Mucosa of descending colon (tissue), 3 donors: Measurements from ENCODE around the gene ABCG4. TPM values are rescaled to one million over a fixed set of nuclear protein-coding genes. Genes with fewer than 3 reads are reported as not detected.
"Not testable (repeated sequence)": the region's sequence is repeated elsewhere in the genome, so short reads cannot be mapped to it uniquely, and the experiment has no call there.

Source experiments
- ATAC-seq: fragments of 200-7000 bp; cut with Tn5 transposase; one replicate; pipeline ENCODE4 v1.9.1; 2020; ENCODE audit warnings: mild to moderate bottlenecking, moderate library complexity
- DNase-seq, 3 donors: peaks; one replicate each; pipeline ENCODE4 v3.0.0-alpha.2; 2020
- H3K36me3 ChIP-seq: fragments of 200-600 bp; one replicate; pipeline ENCODE4 v1.8.0; 2021; ENCODE audit warnings: low read depth, mild to moderate bottlenecking
- H3K4me1 ChIP-seq: fragments of 200-600 bp; one replicate; pipeline ENCODE4 v1.8.0; 2021; ENCODE audit warnings: low read depth, mild to moderate bottlenecking
- H3K4me3 ChIP-seq: fragments of 200-600 bp; one replicate; pipeline ENCODE4 v1.8.0; 2021; ENCODE audit warnings: mild to moderate bottlenecking
- H3K9me3 ChIP-seq: fragments of 200-600 bp; one replicate; pipeline ENCODE4 v1.8.0; 2021; ENCODE audit warnings: mild to moderate bottlenecking
- intact Hi-C, 2 donors: fragments of 100-400 bp; cut with DNase I in 1 of 2; cut with micrococcal nuclease in 1 of 2; formaldehyde crosslinking; loops; one replicate each; pipeline versions ENCODE4 v1.11.0 to v1.11.1; 2022; cut with DNase I, micrococcal nuclease
- total RNA-seq, 3 donors: library from RNA; stranded (reverse); fragmentation: NEBNext Ultra II Directional in 2 of 3; extraction: Animal tissue kit (Norgen Biotek cat#: 25700) in 2 of 3; gene quantifications; one replicate each; pipeline versions ENCODE4 v1.2.1 to v1.2.4, GENCODE V29; 2021 to 2023
- TF ChIP-seq, protein P1 (sequence below): fragments of 200-600 bp; IDR thresholded peaks from one replicate; pipeline ENCODE4 v1.8.0; 2022; ENCODE audit warnings: antibody characterized with exemption, mild to moderate bottlenecking
- donor health status: DM: no; HTN: no; CAD: no; lungs with moderate emphysema.
- donor health status: DM: no; HTN: no; CAD: no.
- donor health status: DM: no; HTN: yes; CAD: no.

Gene ABCG4
- total RNA-seq, 3 donors from 2014 or later, result 0.07 to 0.85 TPM; not detected in 1

DNA sequence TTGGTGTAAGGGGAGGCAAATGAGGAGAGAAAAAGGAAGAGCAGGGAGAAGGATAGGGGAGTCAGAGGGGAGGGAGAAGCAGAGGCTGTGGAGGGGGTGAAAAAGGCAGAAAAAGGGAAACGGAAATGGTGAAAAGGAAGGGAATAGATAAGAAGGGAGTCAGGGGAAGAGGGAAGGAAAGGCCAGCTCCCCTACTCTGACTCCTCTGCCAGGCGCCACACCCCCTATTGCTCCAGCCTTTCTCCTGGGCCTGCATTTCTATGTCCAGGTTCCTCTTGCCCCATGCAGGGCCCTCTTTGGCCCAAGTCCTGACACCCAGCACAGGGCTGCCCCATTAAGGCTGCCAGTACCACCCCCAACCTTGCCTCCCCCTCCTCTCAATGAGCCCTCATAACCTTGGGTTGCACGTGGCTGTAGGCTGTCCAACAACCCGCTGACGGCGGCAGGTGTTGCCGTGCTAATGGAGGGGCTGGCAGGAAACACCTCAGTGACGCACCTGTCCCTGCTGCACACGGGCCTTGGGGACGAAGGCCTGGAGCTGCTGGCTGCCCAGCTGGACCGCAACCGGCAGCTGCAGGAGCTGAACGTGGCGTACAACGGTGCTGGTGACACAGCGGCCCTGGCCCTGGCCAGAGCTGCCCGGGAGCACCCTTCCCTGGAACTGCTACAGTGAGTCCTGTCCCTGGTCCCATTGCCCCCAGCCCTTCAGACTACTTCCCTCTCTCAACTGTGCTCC, 33.0 kb downstream of the ABCG4 start:
- no peak for ATAC-seq
- H3K36me3 ChIP-seq, result no peaks in the 10 kb centered on the region
- TF ChIP-seq, protein P1, sequence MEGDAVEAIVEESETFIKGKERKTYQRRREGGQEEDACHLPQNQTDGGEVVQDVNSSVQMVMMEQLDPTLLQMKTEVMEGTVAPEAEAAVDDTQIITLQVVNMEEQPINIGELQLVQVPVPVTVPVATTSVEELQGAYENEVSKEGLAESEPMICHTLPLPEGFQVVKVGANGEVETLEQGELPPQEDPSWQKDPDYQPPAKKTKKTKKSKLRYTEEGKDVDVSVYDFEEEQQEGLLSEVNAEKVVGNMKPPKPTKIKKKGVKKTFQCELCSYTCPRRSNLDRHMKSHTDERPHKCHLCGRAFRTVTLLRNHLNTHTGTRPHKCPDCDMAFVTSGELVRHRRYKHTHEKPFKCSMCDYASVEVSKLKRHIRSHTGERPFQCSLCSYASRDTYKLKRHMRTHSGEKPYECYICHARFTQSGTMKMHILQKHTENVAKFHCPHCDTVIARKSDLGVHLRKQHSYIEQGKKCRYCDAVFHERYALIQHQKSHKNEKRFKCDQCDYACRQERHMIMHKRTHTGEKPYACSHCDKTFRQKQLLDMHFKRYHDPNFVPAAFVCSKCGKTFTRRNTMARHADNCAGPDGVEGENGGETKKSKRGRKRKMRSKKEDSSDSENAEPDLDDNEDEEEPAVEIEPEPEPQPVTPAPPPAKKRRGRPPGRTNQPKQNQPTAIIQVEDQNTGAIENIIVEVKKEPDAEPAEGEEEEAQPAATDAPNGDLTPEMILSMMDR, result no peak
- H3K9me3 ChIP-seq, result no peaks in the 10 kb centered on the region
- H3K4me1 ChIP-seq, result peaks cover 4% of the 10 kb centered on the region
- intact Hi-C loops, result loop anchor here in 1 of 2 donors (10.0 kb wide), 1 partner anchor 47 kb away; no protein-coding TSS in a partner anchor
- DNase-seq, result no peak
- H3K4me3 ChIP-seq, result no peak overlapping the region

DNA sequence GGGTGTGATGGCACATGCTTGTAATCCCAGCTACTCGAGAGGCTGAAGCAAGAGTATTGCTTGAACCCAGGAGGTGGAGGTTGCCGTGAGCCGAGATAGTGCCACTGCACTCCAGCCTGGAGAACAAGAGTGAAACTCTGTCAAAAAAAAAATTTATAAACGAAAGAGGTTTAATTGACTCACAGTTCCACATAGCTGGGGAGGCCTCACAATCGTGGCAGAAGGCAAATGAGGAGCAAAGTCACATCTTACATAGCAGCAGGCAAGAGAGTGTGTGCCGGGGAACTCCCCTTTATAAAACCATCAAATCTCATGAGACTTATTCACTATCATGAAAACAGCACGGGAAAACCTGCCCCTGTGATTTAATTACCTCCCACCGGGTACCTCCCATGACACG, 35.5 kb downstream of the ABCG4 start:
- H3K4me3 ChIP-seq, H3K36me3 ChIP-seq, H3K9me3 ChIP-seq, DNase-seq, ATAC-seq: not testable (repeated sequence)
- intact Hi-C loops, result loop anchor here in 1 of 2 donors (10.0 kb wide), 1 partner anchor 50 kb away; no protein-coding TSS in a partner anchor
- H3K4me1 ChIP-seq, result peaks cover 12% of the 10 kb centered on the region

DNA sequence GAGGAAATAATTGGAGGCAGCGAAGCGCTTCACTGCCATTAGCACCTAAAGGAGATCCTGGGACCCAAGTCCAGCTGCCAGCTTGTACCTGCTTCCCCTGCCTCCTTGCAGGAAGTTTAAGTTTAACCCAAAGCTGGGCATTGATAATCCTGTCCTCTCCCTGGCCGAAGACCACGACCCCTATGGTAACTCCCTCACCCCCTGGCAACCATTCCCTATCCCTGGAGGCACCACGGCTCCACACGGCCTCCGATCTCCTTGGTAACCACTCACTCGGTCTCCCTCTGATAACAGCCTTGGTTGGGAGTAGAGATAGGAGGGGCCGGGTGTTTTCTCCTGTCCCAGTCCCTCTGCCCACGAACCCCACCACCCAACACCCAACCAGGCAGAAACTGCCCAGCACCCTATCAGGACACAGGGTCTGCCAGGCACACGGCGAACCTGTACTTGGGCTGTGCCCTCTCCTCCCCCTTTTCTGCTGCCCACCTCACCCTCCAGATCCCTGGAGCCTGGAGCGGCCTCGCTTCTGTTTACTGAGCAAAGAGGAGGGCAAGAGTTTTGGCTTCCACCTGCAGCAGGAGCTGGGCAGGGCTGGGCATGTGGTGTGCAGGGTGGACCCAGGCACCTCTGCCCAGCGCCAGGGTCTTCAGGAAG, 37.3 kb downstream of the ABCG4 start:
- Histone ChIP-seq H3K4me1 (peaks cover 14% of the 10 kb centered on the region), H3K4me3 (peak overlapping the region; percentile 24), H3K9me3 (no peaks in the 10 kb centered on the region), H3K36me3 (no peaks in the 10 kb centered on the region)
- DNase-seq (no peak), ATAC-seq (peak; percentile 42)
- TF ChIP-seq, protein P1, result no peak
- intact Hi-C loops, result loop anchor here in 1 of 2 donors (10.0 kb wide), 1 partner anchor 51 kb away; no protein-coding TSS in a partner anchor

DNA sequence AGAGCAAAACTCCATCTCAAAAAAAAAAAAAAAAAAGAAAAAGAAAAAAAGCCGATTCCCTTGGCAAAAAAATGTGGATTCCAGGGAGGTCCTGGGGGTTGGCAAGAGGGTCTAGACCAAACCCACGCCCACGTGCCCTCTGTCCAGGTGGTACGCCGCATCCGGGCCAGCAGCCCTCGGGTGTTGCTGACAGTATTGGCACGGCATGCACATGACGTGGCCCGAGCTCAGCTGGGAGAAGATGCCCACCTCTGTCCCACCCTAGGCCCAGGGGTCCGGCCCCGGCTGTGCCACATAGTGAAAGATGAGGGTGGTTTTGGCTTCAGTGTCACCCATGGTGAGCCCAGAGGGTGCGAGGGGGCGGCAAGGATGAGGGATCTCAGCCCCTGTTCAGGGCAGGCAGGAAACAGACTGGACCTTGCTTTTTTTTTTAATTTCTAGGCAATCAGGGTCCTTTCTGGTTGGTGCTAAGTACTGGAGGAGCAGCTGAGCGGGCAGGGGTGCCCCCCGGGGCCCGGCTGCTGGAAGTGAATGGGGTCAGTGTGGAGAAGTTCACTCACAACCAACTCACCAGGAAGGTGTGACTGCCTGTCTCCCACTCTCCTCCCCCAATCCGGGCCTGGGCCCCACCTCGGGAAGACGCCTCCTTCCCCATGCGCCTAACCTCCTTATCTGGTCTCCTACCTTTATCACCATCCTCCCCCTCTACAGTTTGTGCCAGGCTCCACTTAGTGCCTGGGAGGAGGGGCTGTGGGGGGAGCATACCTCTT, 38.5 kb downstream of the ABCG4 start:
- Histone ChIP-seq H3K4me1 (peaks cover 14% of the 10 kb centered on the region), H3K36me3 (no peaks in the 10 kb centered on the region), H3K4me3 (no peak overlapping the region), H3K9me3 (no peaks in the 10 kb centered on the region)
- ATAC-seq (no peak), DNase-seq (no peak)
- intact Hi-C loops, result loop anchor here in 1 of 2 donors (10.0 kb wide), 1 partner anchor 53 kb away; no protein-coding TSS in a partner anchor
- TF ChIP-seq, protein P1, result no peak

DNA sequence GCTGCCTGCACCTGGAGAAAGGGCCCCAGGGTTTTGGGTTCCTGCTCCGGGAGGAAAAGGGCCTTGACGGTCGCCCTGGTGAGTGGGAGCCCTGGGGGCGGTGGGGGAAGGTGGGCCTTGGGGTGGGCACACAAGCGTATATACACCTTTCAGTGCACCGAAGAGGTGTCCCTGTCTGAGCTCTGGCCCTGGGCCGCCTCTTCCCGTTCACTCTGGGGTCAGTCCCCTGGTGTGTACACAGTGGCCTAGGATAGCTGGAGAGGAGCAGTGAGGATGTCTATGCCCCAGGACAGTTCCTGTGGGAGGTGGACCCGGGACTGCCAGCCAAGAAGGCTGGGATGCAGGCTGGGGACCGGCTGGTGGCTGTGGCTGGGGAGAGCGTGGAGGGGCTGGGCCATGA, 39.2 kb downstream of the ABCG4 start:
- TF ChIP-seq, protein P1, result no peak
- H3K9me3 ChIP-seq, result no peaks in the 10 kb centered on the region
- no peaks in the 10 kb centered on the region for H3K36me3 ChIP-seq
- ATAC-seq (no peak), DNase-seq (no peak)
- peaks cover 14% of the 10 kb centered on the region for H3K4me1 ChIP-seq
- H3K4me3 ChIP-seq, result no peak overlapping the region
- intact Hi-C loops, result loop anchor here in 1 of 2 donors (10.0 kb wide), 1 partner anchor 53 kb away; no protein-coding TSS in a partner anchor
